AG09319 (cell line): ENCODE measurements around the gene NUDT2.

Experiments
- DNase-seq: peaks from one replicate; pipeline ENCODE4 v3.0.0-alpha.2; 2010; ENCODE audit warnings: low read depth; ENCODE audit errors: extremely low read depth
- TF ChIP-seq, protein P1 (sequence below): IDR thresholded peaks from 2 replicates; pipeline ENCODE4 v1.5.1; 2011; ENCODE audit warnings: low read depth, mild to moderate bottlenecking, inconsistent platforms, low read length, moderate library complexity

NUDT2 gene

DNA sequence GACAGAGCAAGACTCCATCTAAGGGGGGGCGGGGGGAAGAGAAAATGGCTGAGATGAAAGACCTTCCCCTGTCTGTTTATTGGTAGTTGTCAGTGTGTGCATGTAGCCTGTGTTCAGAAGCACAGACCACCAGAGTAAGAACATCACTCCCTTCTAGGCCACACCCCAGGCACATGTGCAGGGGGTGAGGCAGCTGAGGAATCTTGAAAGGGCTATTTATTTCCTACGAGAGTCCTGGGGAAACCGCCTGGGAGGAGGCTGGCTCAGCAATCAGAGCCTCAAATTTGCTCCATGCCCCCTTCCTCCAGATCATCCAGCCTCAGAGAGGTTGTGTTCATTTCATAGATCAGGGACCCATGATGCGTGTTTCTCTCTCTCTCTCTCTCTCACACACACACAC is 40.3 kb downstream of the NUDT2 start:
- no peak for DNase-seq
- TF ChIP-seq, protein P1, sequence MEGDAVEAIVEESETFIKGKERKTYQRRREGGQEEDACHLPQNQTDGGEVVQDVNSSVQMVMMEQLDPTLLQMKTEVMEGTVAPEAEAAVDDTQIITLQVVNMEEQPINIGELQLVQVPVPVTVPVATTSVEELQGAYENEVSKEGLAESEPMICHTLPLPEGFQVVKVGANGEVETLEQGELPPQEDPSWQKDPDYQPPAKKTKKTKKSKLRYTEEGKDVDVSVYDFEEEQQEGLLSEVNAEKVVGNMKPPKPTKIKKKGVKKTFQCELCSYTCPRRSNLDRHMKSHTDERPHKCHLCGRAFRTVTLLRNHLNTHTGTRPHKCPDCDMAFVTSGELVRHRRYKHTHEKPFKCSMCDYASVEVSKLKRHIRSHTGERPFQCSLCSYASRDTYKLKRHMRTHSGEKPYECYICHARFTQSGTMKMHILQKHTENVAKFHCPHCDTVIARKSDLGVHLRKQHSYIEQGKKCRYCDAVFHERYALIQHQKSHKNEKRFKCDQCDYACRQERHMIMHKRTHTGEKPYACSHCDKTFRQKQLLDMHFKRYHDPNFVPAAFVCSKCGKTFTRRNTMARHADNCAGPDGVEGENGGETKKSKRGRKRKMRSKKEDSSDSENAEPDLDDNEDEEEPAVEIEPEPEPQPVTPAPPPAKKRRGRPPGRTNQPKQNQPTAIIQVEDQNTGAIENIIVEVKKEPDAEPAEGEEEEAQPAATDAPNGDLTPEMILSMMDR, result no peak

- no peak for DNase-seq
- TF ChIP-seq, protein P1, result no peak
Observed at GRCh38 chr9:34370335-34370969, 41.1 kb downstream of the NUDT2 start.

DNA sequence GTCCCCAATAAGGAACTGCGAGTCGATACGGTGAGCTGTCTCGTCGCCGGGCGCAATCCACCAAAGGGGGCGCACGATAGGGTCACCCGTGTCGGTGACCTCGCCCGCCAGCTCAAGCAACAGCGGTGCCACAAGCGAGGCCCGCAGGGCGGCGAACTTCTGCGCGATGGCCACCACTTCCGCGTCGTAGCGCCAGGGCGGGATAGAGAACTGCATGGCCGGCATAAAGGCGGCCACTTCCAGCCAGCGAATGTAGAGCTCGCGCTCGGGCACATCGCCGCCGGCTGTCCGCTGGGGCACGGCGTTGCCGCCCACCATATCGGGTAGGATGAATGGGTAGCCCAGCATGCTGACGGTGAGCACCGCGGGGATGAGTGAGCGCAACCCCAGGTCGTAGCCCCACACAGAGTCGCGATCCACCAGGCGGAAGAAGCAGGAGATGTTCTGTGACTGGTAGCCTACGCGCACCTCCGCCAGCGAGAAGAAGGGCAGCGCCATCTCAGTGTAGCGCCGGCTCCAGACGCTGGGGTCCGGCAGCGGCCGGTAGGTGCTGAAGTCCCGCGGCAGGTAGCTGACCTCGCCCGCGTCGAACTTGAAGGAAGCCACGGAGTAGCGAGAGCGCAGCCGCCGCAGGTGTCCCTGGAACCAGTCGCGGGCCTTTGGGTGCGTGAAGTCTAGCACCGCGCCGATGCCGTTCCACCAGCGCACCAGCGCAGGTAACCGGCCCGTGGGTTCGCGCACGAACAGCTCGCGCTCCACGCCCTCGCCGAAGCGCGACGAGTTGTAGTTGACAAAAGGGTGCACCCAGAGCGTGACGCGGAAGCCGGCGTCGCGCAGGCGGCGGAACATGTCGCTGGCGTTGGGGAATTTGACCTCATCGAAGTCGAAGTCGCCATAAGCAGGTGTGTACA is 41.9 kb downstream of the NUDT2 start:
- TF ChIP-seq, protein P1, result no peak; the same call in none of the 2 replicates
- DNase-seq, result no peak

GRCh38 chr9:34371886-34372466 is 42.6 kb downstream of the NUDT2 start:
- no peak for DNase-seq
- TF ChIP-seq, protein P1, result no peak

- DNase-seq, result no peak
- TF ChIP-seq, protein P1, result no peak
Observed at GRCh38 chr9:34372467-34373011, 43.2 kb downstream of the NUDT2 start.

DNA sequence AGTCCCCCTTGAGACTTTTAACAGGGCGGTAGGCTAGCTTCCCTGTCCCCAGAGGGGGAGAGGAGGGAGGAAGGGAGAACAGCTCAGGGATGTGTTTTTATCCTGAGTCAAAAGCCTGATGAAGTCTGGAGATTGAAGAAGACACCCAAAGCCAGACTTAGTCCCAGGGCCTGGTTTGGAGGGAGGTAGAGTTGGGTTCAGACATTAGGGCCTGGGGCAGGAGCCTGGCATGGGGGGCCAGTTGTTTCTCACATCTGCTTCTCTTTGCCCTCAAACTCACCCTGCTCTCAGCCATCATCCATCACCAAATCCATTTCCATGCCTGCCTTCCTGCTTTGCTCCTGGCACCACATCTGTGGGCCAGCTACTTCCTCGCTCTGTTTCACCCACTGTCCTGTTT is 44.4 kb downstream of the NUDT2 start:
- TF ChIP-seq, protein P1, result no peak
- DNase-seq, result no peak

DNA sequence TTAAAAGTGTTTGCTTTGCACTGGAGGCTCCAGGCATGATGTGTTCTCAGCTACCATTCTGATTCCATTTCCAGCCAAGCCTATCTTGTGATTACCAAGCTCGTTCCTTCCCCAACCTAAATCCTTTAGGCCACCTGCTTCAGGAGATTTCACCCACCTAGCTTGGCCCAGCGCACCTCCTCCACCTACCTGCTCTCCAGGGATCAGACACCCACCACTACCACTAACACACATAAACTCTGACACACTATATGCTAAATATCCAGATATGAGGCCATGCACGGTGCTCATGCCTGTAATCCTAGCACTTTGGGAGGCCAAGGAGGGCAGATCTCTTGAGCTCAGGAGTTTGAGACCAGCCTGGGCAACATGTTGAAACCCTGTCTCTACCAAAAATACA is 45.0 kb downstream of the NUDT2 start:
- TF ChIP-seq, protein P1, result no peak
- no peak for DNase-seq
